ENCODE data around the gene SLC25A29.
"Not testable (repeated sequence)": the region's sequence is repeated elsewhere in the genome, so short reads cannot be mapped to it uniquely, and the experiment has no call there.

The SLC25A29 gene

GRCh38 chr14:100298551-100299237 is 7.5 kb downstream of the SLC25A29 start:
- no peak for DNase-seq (ENCODE audit: extremely low read depth, insufficient read length)
- no peaks in the 10 kb centered on the region for H3K27me3 ChIP-seq (replicated peaks; ENCODE audit: control insufficient read depth, insufficient read depth, low read length)
- H3K4me3 ChIP-seq (replicated peaks; ENCODE audit: low read depth, low read length) = no peak overlapping the region
- TF ChIP-seq CTCF (IDR thresholded peaks at IDR 0.05; ENCODE audit: insufficient read depth, low read length, poor library complexity, severe bottlenecking) = no peak
- H3K36me3 ChIP-seq (ENCODE audit: control insufficient read depth, insufficient read depth, low read length) = no peaks in the 10 kb centered on the region

GRCh38 chr14:100297320-100298300 is 8.6 kb downstream of the SLC25A29 start:
- H3K4me3 ChIP-seq (replicated peaks; ENCODE audit: low read depth, low read length) = no peak overlapping the region
- H3K36me3 ChIP-seq (ENCODE audit: control insufficient read depth, insufficient read depth, low read length) = no peaks in the 10 kb centered on the region
- DNase-seq (ENCODE audit: extremely low read depth, insufficient read length) = peak; percentile 55
- no peak for TF ChIP-seq CTCF (IDR thresholded peaks at IDR 0.05; ENCODE audit: insufficient read depth, low read length, poor library complexity, severe bottlenecking)
- H3K27me3 ChIP-seq (replicated peaks; ENCODE audit: control insufficient read depth, insufficient read depth, low read length) = no peaks in the 10 kb centered on the region

- not testable (repeated sequence) for H3K27me3 ChIP-seq (replicated peaks; ENCODE audit: control insufficient read depth, insufficient read depth, low read length); H3K4me3 ChIP-seq (replicated peaks; ENCODE audit: low read depth, low read length); DNase-seq (ENCODE audit: extremely low read depth, insufficient read length); H3K36me3 ChIP-seq (ENCODE audit: control insufficient read depth, insufficient read depth, low read length)
Measured at GRCh38 chr14:100296729-100297128, 9.5 kb downstream of the SLC25A29 start.

GRCh38 chr14:100296106-100296651 is 10.1 kb downstream of the SLC25A29 start:
- Histone ChIP-seq H3K36me3 (ENCODE audit: control insufficient read depth, insufficient read depth, low read length) (no peaks in the 10 kb centered on the region; the same call in 1 of the 2 replicates), H3K27me3 (replicated peaks; ENCODE audit: control insufficient read depth, insufficient read depth, low read length) (no peaks in the 10 kb centered on the region), H3K4me3 (replicated peaks; ENCODE audit: low read depth, low read length) (no peak overlapping the region)
- TF ChIP-seq CTCF (IDR thresholded peaks at IDR 0.05; ENCODE audit: insufficient read depth, low read length, poor library complexity, severe bottlenecking) = no peak
- DNase-seq (ENCODE audit: extremely low read depth, insufficient read length) = no peak

GRCh38 chr14:100295376-100296105 is 10.7 kb downstream of the SLC25A29 start:
- DNase-seq (ENCODE audit: extremely low read depth, insufficient read length) = no peak
- no peak for TF ChIP-seq CTCF (IDR thresholded peaks at IDR 0.05; ENCODE audit: insufficient read depth, low read length, poor library complexity, severe bottlenecking)
- Histone ChIP-seq H3K27me3 (replicated peaks; ENCODE audit: control insufficient read depth, insufficient read depth, low read length) (no peaks in the 10 kb centered on the region), H3K36me3 (ENCODE audit: control insufficient read depth, insufficient read depth, low read length) (no peaks in the 10 kb centered on the region; the same call in 1 of the 2 replicates), H3K4me3 (replicated peaks; ENCODE audit: low read depth, low read length) (no peak overlapping the region)

Data from GM06990 (cell line).